ENCODE results near the gene GRM4.

Gene GRM4

DNA sequence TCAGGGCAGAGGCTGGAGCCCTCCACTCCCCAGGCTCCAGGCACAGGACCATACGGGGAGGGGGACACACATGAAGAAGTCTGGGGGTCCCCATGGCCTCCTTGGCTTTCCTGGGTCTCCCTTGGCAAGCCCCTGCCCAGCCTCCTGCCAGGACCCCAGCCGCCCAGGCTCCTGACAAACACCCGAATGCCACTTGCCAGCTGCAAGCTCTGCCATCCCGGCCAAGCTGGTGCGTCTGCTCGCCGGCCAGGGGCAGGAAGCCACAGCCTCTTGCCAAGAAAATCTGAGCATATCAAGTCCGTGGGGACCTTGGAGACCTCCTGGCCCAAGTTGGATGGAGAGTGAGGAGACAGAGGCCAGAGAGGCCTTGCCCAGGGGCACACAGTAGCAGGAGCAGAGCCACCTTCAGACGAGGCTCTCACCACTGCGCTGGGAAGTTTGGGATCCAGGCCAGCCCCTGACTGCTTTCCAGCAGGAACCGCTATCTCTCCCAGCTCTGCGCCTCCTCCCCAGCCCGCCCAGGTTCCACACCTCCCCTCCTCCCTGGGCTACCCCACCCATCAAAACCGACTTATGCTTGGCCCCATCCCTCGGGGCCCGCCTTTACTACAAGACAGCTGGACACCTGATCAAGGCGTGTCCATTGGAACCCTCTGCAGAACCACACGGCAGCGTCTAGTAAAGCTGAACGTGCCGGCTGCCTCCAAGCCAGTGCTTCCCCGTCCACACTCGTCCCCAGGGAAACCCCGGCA lies 80.2 kb downstream of the GRM4 start:
- no peak for DNase-seq (ENCODE audit: low read depth in 2 of 3, low spot score in 1 of 3)

DNA sequence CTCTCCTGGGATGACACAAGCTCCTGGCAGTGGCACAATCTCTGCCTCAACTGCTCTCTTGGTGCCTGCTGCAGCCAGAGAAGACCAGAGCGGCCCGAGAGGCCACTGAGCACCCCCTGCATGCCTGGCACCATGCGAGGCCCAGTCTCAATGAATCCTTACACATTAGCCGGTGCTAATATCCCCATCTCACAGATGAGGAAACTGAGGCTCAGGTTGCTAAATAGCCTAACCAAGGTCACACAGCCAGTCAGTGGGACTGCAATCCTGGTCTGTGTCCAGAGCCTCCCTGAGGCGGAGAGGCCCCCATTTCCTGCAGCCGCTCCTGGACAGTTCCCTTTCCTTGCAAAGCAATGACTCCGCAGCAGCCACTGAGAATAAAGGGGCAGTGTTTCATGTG lies 81.2 kb downstream of the GRM4 start:
- no peak for DNase-seq (ENCODE audit: low read depth in 2 of 3, low spot score in 1 of 3)

DNA sequence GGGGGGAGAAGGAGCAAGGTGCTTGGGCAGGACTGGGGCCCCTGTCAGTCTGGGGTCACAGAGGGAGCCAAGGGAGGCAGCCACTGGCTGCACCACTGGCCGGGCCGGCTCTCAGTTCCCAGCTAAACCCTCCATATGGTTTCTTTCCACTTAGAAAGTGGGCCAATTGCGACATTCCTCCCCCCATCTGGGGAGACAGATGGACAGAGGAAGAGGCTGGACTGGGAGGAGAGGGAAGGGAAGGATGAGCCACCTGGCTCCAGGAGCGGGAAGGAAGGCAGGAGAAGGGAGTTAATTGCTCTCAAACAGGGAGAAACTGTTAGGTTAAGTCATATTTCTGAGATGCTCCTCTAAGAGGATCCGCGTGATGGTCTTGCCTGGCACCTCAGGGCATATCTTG lies 82.2 kb downstream of the GRM4 start:
- DNase-seq (ENCODE audit: low read depth in 2 of 3, low spot score in 1 of 3), result no peak

DNA sequence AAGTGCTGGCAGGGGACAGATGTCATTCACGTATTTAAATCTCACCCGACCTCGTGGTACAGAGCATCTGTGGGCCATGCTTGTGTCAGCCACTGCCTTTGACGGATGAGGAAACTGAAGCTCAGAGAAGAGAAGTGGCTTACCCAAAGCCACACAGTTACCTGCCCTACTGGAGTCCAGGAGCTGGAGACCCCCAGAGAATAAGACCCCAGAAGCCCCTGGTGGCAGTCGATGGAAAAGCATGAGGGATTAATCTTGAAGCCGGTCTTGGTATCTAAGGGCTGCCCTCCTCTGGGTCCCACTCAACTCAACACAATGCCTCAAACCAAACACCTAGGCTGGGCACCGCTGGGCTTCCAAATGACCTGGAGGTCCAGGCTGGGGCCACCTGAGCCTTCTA lies 83.1 kb downstream of the GRM4 start:
- DNase-seq (ENCODE audit: low read depth in 2 of 3, low spot score in 1 of 3), result no peak

DNA sequence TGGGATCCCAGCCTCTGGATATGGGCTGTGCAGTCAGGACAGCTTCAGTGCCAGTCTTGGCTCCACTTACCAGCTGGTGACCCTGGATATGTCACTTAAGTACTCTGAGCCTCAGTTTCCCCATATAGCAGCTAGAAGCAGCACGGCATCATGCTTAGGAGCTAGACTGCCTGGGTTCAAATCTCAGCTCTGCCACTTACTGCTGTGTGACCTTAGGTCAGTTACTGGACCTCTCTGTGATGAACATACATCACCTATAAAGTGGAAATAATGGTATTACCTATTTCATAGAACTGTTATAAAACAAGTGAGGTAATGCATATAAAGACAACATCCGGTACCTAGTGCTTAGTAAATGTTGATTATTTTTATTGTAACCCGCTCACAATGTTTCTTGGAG lies 83.7 kb downstream of the GRM4 start:
- no peak for DNase-seq (ENCODE audit: low read depth in 2 of 3, low spot score in 1 of 3)

DNA sequence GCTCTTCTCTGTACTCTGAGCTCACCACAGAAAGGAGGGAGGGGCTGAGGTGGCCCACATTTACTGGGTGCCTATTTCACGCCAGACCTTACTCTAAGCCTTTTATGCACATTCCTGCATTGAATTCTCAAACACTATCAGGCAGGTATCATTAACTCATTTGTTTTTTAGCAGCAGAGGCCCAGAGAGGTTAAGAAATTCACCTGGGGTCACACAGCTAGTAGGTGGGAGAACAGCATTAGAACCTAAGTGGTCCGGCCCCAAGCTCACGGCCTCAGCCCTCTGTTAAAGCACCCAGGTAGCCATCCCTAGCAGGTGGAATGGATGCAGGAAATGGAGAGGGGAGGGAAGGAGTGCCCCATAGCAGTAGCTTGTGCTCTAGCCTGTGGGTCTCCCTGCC lies 84.5 kb downstream of the GRM4 start:
- DNase-seq (ENCODE audit: low read depth in 2 of 3, low spot score in 1 of 3), result no peak

DNA sequence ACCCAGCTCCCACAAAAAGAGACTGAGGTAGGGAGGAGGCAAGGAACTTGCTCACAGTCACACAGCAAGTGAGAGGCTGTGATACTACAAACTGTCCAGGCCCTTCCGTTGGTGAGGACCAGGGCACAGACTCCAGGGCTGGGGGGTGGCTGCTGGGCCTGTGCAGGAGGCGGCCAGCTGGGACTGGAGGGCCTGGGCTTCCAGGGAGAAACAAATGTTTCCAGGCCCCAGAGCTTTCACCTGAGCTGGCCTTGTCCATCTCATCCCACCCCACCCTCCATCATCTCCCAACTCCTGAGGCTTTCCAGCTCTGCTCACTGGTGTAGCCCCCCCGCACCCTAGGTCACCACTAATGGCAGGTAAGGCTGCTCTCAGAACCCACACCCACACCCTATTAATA lies 86.0 kb downstream of the GRM4 start:
- DNase-seq (ENCODE audit: low read depth in 2 of 3, low spot score in 1 of 3), result no peak

DNA sequence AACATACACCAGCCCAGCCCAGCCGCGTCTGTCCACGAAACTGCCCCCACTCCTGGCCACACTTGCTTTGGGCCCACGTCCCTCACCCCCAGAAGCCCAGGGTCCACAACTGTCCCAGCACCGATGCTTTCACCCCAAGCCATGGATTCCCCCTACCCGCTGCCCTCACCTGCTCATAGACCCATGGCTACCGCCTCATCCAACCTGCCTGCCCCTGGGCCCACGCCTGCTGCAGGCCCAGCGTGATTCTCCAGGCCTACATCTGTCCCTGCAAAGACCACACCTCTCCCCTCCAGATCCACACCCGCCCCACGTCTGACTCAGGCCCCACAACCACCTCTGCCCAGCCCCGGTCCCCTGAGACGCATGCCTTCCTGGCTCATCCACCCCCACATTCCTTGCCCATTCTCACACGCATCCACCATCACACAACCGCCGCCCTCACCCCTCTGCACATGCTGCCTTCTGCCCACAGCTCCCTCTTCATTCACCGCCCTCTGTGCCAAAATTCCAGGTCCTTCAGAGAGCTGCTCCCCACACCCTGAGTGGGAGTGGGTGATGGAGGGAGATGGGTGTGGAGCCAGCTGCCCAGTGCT lies 86.7 kb downstream of the GRM4 start:
- DNase-seq (ENCODE audit: low read depth in 2 of 3, low spot score in 1 of 3), result no peak

DNA sequence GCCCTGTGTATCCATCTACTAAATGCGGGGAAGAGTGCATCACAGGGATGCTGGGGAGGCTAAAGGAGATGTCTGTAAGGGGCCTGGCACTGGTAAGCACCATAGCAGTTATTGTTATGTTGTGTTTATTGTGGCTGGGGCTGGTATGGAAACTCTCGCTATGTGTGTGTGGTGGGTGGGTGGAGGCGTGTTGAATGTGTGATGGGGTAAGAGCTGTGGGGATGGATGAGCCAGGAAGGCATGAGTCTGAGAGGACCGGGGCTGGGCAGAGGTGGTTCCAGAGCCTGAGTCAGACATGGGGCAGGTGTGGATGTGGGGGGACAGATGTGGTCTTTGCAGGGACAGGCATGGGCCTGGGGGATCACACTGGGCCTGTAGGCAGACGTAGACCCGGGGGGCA lies 88.1 kb downstream of the GRM4 start:
- DNase-seq (ENCODE audit: low read depth in 2 of 3, low spot score in 1 of 3), result no peak

DNA sequence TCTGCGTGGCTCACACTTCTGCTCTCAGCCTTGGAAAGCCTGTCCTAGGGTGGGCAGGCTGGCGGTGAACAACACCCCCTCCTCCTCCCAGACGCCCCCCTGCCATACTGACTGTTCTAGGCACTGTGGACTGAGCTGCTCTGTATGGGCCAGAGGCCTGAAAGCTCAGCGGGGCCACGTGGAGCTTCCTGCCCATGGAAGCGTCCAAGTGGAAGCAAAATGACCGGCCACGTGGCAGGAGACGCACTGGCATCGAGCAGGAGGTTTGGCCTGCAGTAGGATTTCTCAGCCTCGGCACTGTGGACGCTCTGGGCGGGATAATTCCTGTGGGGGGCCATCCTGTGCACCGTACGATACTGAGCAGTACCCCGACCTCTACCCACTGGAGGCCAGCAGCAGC lies 88.7 kb downstream of the GRM4 start:
- DNase-seq (ENCODE audit: low read depth in 2 of 3, low spot score in 1 of 3), result no peak

DNA sequence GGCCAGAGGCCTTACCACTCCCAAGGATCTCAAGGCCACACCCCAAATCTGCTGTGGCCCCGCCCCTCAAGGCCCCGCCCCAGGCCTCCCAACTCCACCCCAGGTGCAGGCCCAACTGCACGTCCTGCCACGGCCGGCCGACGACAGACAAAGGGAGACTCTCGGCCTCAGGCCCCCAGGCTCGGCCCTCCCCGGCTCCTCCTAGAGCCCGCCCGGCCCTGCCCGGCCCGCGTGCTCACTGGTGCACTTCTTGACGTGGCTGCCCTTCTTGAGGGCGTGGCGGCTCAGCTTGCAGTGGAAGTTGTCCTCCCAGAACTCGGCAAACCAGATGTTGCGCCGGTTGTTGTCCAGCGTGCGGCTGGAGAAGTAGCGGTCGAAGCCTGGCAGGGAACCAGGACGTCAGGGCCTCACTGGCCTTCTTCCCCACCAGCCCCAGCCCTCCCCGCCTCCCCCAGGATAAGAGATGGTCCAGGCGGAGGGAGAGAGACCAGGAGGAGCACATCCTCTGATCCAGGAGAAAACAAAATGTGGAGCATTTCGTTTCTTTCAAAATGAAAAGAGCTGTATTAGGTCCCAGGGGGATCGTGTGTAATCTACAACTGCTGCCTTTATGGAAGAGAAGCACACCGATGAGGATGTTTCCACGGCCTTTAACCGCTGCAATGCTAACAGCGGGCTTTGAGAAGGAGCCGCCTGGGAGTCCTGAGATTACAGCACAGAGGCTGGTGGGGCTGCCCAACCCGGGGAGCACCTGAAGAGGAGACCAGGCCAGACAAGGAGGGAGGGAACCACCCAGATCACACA lies 89.4 kb downstream of the GRM4 start:
- DNase-seq (ENCODE audit: low read depth in 2 of 3, low spot score in 1 of 3), result peak in 1 of 3 donors; percentile 9

DNA sequence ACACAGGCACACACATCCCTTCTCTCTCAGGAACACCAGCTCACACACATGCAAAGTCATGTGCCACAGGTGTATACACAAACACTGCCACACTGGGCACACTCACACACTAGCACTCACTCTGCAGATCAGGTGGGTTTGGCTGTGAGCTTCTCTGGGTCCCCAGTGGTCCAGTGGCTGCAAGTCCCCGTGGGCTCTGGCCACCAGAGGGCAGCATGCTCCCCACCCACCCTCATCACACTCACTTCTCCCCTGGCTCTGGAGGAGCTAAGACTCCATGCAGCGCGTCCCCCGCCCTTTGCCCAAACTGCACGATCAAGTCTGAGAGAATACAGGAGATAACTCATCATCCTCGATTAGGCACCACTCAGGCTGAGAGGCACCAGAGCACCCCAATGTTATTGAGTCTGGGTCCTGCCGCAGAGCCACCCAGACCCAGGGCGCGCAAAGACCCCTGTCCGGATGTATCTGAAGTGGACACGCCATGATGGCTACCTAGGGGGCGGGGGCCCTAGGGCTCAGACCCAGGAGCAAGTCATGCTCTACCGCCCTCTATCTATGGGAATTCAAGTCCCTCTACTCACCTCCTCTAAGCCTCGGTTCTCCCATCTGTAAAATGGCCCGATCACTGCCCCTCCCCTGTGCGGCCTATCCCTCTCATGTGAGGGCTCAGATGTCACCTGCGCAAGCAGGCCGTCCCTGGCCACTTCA lies 90.5 kb downstream of the GRM4 start:
- peak; percentile 36 to 62 (median 51) for DNase-seq (ENCODE audit: low read depth in 2 of 3, low spot score in 1 of 3)

DNA sequence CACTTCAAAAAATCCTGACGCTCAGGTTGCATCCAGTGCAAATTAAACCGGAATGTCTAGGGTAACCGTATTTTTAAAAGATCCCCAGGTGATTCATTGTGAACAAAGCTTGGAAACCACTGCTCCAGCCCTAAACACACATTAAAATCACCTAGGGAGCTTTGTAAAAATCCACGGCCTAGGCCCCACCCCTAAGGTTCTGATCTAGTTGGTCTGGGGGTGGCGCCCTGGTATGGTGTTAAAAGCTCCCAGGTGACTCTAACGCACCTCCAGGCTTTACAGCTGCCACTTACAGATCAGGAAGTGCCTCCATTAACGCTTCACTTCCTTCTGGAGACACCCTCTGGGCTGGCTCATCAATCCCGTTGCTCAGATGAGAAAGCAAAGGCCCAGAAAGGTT lies 92.2 kb downstream of the GRM4 start:
- DNase-seq (ENCODE audit: low read depth in 2 of 3, low spot score in 1 of 3), result no peak

DNA sequence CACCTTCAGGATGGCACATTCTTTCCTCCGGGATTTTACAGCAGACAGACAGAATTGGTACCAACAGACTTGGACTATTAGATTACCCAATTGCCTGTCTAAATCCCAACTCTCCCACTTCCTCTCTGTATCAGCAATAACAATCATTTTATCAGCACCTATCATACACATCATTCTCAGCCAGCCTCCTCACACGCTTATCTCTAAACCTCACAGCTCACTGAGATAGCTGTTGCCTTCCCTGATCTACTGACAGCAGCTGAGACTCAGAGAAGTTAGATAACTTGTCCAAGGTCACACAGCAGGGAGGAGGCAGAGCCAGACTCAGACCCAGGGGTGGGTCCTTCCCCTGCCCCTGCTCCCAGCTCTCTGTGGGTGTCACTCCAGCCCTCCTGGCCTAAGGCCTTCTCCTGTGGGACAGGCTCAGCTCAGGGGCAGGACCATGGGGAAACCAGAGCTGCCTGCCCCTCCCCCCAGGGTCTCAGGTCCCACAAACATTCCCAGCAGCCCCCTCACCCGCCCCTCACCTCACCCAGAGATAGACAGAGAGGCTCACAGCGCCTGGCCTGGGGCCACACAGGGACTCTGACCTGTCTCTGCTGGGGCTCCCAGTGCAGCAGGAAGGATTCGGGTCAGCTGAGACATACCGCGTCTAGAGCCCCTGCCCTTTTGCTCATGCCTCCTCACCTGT lies 92.8 kb downstream of the GRM4 start:
- no peak for DNase-seq (ENCODE audit: low read depth in 2 of 3, low spot score in 1 of 3)

DNA sequence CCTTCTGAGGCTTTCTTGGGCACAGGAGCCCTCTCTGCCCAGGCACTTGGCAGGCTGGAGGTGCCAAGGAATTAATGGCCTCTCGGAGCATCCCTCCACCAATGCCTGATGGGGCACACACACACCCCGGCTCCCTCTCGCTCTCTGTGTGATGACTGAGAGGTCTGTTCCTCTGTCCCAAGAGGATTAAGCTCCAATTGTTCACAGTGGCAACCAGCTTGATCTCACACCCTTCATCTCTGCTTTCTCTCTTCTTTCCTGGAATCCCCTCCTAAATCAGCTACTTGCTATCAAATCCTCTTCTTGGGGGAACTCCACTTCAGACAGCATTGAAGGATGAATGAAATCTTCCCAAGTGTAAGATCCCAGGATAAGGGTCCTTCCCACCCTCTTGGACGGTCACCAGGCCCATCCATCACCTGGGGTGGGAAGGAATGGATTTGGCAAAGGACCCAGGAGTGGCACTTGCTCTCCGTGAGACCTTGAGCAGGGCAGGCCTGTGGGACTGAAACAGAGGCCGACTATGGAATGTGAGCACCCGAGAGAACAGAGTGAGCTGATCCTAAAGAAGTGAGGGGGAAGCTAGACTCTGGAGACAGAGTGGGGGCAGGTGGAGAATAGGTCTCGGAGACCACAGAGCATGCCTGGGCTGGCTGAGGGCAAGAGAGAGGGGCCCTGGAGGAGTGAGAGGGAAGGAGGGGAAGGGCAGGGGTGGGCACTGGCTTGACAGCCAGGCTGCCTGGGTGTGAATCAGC lies 93.6 kb downstream of the GRM4 start:
- DNase-seq (ENCODE audit: low read depth in 2 of 3, low spot score in 1 of 3), result no peak

DNA sequence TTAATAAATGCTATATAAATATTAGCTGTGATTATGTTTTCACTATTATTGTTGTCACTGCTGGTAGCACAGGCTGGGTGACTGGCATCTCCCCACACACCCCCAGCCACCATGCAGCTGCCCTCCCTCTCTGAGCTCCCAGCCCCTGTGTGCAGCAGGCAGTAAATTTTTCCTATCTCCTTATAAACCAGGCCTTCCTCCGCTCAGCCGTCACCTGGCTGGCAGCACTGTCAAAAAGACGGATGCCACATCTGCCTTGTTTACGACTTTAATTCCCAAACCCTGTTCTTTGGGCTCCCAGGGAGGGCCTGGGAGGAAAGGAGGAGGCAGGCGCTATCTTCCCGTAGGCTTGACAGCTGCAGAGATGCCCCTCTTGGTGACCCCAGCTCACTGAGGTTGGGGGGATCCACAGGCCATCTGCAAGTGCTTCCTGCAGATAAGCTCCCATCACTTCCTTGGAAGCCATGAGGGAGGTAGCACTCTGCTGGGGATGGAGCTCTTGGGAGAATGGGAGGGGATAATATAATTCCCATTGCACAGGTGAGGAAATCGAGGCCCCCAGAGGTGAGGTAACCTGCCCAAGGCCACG lies 94.5 kb downstream of the GRM4 start:
- DNase-seq (ENCODE audit: low read depth in 2 of 3, low spot score in 1 of 3), result no peak

DNA sequence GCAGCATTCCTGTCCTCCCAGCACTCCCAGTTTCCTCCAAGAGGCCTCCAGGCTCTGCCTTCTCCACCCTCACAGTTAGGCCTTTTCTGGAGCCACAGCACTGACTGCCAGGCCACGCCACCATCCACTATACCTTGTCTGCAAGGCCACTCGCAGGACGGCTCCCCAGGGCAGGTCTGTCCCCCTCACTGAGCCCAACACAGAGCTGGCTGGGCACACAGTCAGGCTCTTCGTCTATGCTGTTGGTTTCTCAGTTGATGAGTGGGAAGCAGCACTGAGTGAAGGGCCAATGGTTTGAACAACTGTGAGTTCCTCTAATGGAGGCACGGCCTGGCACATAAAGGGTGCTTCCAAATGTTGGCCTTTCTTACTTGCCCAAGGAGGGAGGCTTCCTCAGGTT lies 95.2 kb downstream of the GRM4 start:
- DNase-seq (ENCODE audit: low read depth in 2 of 3, low spot score in 1 of 3), result no peak

DNA sequence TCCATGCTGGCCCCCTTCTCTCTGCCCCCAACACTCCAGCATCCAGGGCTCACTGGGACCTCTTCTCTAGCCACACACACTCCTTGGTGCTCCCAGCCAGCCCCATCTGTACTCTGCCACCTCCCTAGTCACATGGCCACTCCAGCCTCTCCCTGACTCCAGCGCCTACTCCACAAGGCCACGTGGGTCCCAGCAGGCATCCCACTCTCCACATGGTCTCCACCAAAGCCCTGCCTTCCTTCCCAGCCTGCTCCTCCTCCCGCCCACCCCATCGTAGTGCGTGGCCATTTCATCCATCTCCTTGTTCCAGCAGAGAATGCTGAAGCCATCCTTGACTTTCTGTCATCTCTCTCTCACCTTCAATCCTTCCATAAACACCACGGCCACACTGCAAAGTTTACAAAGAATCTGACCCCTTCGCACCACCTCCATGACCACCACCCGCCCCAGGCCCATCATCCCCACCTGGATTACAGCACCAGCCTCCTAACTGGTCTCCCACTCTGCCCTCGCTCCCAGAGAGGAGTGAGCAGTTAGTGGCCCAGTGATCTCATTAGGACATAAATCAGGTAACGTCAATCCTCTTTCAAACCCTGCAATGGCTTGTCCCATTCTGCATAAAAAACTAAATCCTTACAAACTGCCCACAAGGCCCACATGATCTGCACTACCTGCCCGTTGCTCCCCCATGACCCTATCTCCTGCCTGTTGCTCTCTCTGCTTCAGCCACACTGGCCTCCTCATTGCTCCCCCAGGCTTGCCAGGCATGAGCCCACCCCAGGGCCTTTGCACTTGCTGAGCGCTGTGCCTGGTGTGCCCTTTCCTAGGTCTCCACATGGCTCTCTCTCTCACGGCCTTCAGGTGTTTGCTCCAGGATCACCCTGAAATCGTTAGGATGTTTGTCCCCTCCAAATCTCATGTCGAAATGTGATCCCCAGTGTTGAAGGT lies 96.2 kb downstream of the GRM4 start:
- no peak for DNase-seq (ENCODE audit: low read depth in 2 of 3, low spot score in 1 of 3)
